IMR-90 (cell line): Measurements from ENCODE around the gene MYO9A. TPM values are rescaled to one million over a fixed set of nuclear protein-coding genes. Genes with fewer than 3 reads are reported as not detected.

Experiments used
- ATAC-seq: fragments of 200-7000 bp; cut with Tn5 transposase; 2 replicates; pipeline ENCODE4 v1.9.1; 2020; ENCODE audit warnings: low read depth, mild to moderate bottlenecking, moderate library complexity
- BruUV-seq: library from RNA; stranded (reverse); fragments of 400-500 nt; replicated peaks from 2 replicates; lab custom pipeline; 2021; lab: Mats Ljungman, UMichigan
- CTCF ChIA-PET: fragments of 300-600 bp; formaldehyde crosslinking; extraction: SDS; loops from one replicate; lab custom pipeline; 2021; ENCODE audit warnings: antibody characterized with exemption; lab: Yijun Ruan, JAX
- POLR2A ChIA-PET: fragments of 300-600 bp; sonication (Branson Sonifier 250); formaldehyde crosslinking; loops from one replicate; lab custom pipeline; 2022; ENCODE audit warnings: antibody characterized with exemption; ENCODE audit not compliant: unreplicated experiment; lab: Charles Lee
- DNase-seq: peaks from one replicate; pipeline ENCODE4 v3.0.0; 2013
- H2AFZ ChIP-seq: replicated peaks from 2 replicates; pipeline ENCODE3; 2013; ENCODE audit warnings: low read length, mild to moderate bottlenecking; ENCODE audit not compliant: poor library complexity
- H2AK5ac ChIP-seq: 2 replicates; pipeline ENCODE4 v1.6.1; 2013; ENCODE audit warnings: low read depth, low read length, inconsistent platforms
- H2AK9ac ChIP-seq: replicated peaks from 2 replicates; pipeline ENCODE3; 2013; ENCODE audit warnings: mild to moderate bottlenecking, low read depth, low read length, moderate library complexity; ENCODE audit not compliant: poor library complexity
- H2BK120ac ChIP-seq: 2 replicates; pipeline ENCODE4 v1.6.1; 2013; ENCODE audit warnings: low read depth, low read length, inconsistent platforms
- H2BK15ac ChIP-seq: 3 replicates; pipeline ENCODE4 v1.6.1; 2013; ENCODE audit warnings: low read depth, low read length, inconsistent platforms
- H2BK20ac ChIP-seq: 2 replicates; pipeline ENCODE4 v1.6.1; 2013; ENCODE audit warnings: low read depth, mild to moderate bottlenecking, inconsistent platforms, low read length, moderate library complexity
- H2BK5ac ChIP-seq: 2 replicates; pipeline ENCODE4 v1.6.1; 2013; ENCODE audit warnings: mild to moderate bottlenecking, low read depth, low read length, inconsistent platforms; ENCODE audit not compliant: poor library complexity, severe bottlenecking
- H3K14ac ChIP-seq: replicated peaks from 2 replicates; pipeline ENCODE4 v1.6.1; 2013; ENCODE audit warnings: low read depth, low read length, inconsistent platforms
- H3K18ac ChIP-seq: 2 replicates; pipeline ENCODE4 v1.6.1; 2013; ENCODE audit warnings: low read depth, low read length, control low read depth
- H3K23ac ChIP-seq: 2 replicates; pipeline ENCODE4 v1.6.1; 2013; ENCODE audit warnings: low read depth, low read length, inconsistent platforms
- H3K27ac ChIP-seq: 2 replicates; pipeline ENCODE4 v1.5.1; 2013; ENCODE audit warnings: mild to moderate bottlenecking, control low read depth, low read length; ENCODE audit not compliant: insufficient read depth
- H3K27me3 ChIP-seq: 2 replicates; pipeline ENCODE4 v1.6.1; 2013; ENCODE audit warnings: low read length; ENCODE audit not compliant: control insufficient read depth, insufficient read depth
- H3K36me3 ChIP-seq: 2 replicates; pipeline ENCODE4 v1.6.1; 2013; ENCODE audit warnings: low read length, mixed read lengths; ENCODE audit not compliant: control insufficient read depth, insufficient read depth
- H3K4ac ChIP-seq: 2 replicates; pipeline ENCODE4 v1.6.1; 2013; ENCODE audit warnings: low read depth, low read length, inconsistent platforms
- H3K4me1 ChIP-seq: 2 replicates; pipeline ENCODE4 v1.6.1; 2013; ENCODE audit warnings: low read length, mixed read lengths; ENCODE audit not compliant: control insufficient read depth, insufficient read depth
- H3K4me2 ChIP-seq: 2 replicates; pipeline ENCODE4 v1.6.1; 2013; ENCODE audit warnings: low read depth, mild to moderate bottlenecking, control low read depth, low read length, moderate library complexity
- H3K4me3 ChIP-seq: 2 replicates; pipeline ENCODE4 v1.5.1; 2013; ENCODE audit warnings: low read depth, mild to moderate bottlenecking, control low read depth, low read length, moderate library complexity; ENCODE audit not compliant: insufficient read depth
- H3K56ac ChIP-seq: 2 replicates; pipeline ENCODE4 v1.6.1; 2013; ENCODE audit warnings: low read length, inconsistent platforms; ENCODE audit not compliant: insufficient read depth; ENCODE audit errors: extremely low read depth
- H3K79me1 ChIP-seq, 2 experiments: 2 replicates each; pipeline ENCODE4 v1.6.1; 2013; ENCODE audit warnings: low read length in 2 of 2, inconsistent platforms in 1 of 2, low read depth in 1 of 2
- H3K9ac ChIP-seq: 2 replicates; pipeline ENCODE4 v1.6.1; 2013; ENCODE audit warnings: low read depth, low read length, control low read depth
- H3K9me1 ChIP-seq: 2 replicates; pipeline ENCODE4 v1.6.1; 2013; ENCODE audit warnings: low read length, inconsistent platforms; ENCODE audit not compliant: insufficient read depth
- H3K9me3 ChIP-seq: 2 replicates; pipeline ENCODE4 v1.6.1; 2013; ENCODE audit warnings: low read length; ENCODE audit not compliant: control insufficient read depth, insufficient read depth
- H4K20me1 ChIP-seq: 2 replicates; pipeline ENCODE4 v1.6.1; 2013; ENCODE audit warnings: low read length, inconsistent platforms; ENCODE audit not compliant: insufficient read depth
- H4K5ac ChIP-seq: 2 replicates; pipeline ENCODE4 v1.6.1; 2013; ENCODE audit warnings: mild to moderate bottlenecking, low read depth, low read length, control low read depth
- H4K8ac ChIP-seq, 2 experiments: 2 replicates each; pipeline ENCODE4 v1.6.1; 2013; ENCODE audit warnings: low read depth in 2 of 2, low read length in 2 of 2, control low read depth in 1 of 2, inconsistent platforms in 1 of 2
- H4K91ac ChIP-seq: 2 replicates; pipeline ENCODE4 v1.6.1; 2013; ENCODE audit warnings: low read depth, low read length, inconsistent platforms; ENCODE audit not compliant: insufficient read depth
- BHLHE40 ChIP-seq: fragments of 150-350 bp; IDR thresholded peaks from 2 replicates; pipeline ENCODE4 v1.6.1; 2016; ENCODE audit warnings: mild to moderate bottlenecking, low read depth, low read length
- CEBPB ChIP-seq: IDR thresholded peaks from 2 replicates; pipeline ENCODE4 v1.6.1; 2012; ENCODE audit warnings: low read depth, low read length, improper control_type of control experiment
- CHD1 ChIP-seq: IDR thresholded peaks from 2 replicates; pipeline ENCODE4 v1.6.1; 2012; ENCODE audit warnings: low read depth, low read length, improper control_type of control experiment
- ELK1 ChIP-seq: fragments of 150-350 bp; IDR thresholded peaks from 2 replicates; pipeline ENCODE4 v1.6.1; 2016; ENCODE audit warnings: low read depth, mild to moderate bottlenecking, low read length, moderate library complexity, borderline replicate concordance
- FOS ChIP-seq: fragments of 150-350 bp; IDR thresholded peaks from 2 replicates; pipeline ENCODE4 v1.6.1; 2016; ENCODE audit warnings: low read depth, low read length
- MAFK ChIP-seq: IDR thresholded peaks from 2 replicates; pipeline ENCODE4 v1.6.1; 2012; ENCODE audit warnings: low read depth, low read length, improper control_type of control experiment
- MXI1 ChIP-seq: IDR thresholded peaks from 2 replicates; pipeline ENCODE4 v1.6.1; 2012; ENCODE audit warnings: low read depth, mild to moderate bottlenecking, low read length, moderate library complexity, borderline replicate concordance
- NFE2L2 ChIP-seq: fragments of 150-350 bp; IDR thresholded peaks from 2 replicates; pipeline ENCODE4 v1.6.1; 2016; ENCODE audit warnings: low read depth, mild to moderate bottlenecking, low read length
- POLR2A ChIP-seq: IDR thresholded peaks from 2 replicates; pipeline ENCODE4 v1.6.1; 2012; ENCODE audit warnings: mild to moderate bottlenecking, low read depth, low read length
- RAD21 ChIP-seq: IDR thresholded peaks from 2 replicates; pipeline ENCODE4 v1.6.1; 2012; ENCODE audit warnings: low read length, improper control_type of control experiment
- RCOR1 ChIP-seq: IDR thresholded peaks from 2 replicates; pipeline ENCODE4 v1.6.1; 2012; ENCODE audit warnings: mild to moderate bottlenecking, low read length, improper control_type of control experiment; ENCODE audit not compliant: insufficient replicate concordance
- RFX5 ChIP-seq: IDR thresholded peaks from 2 replicates; pipeline ENCODE4 v1.8.0; 2012; ENCODE audit warnings: low read depth, mild to moderate bottlenecking, low read length, moderate library complexity
- SMC3 ChIP-seq: fragments of 150-350 bp; IDR thresholded peaks from 2 replicates; pipeline ENCODE4 v1.6.1; 2016; ENCODE audit warnings: low read depth, mild to moderate bottlenecking, antibody characterized with exemption, low read length, moderate library complexity
- USF2 ChIP-seq: fragments of 150-350 bp; IDR thresholded peaks from 2 replicates; pipeline ENCODE4 v1.6.1; 2017; ENCODE audit warnings: mild to moderate bottlenecking, antibody characterized with exemption, low read length, low read depth
- WGBS, 2 experiments: methylation state at CpG; one replicate each; pipeline versions ENCODE4 v1.1.5 to v1.1.7; 2013; ENCODE audit warnings: missing lambda C conversion rate in 2 of 2; ENCODE audit not compliant: insufficient read length in 1 of 2; ENCODE audit errors: extremely low coverage in 2 of 2; 5-methylcytosine and 5-hydroxymethylcytosine counted together
- dilution Hi-C: fragments of 300-500 bp; cut with HindIII; formaldehyde crosslinking; loops from one replicate; pipeline ENCODE4 v1.14.3; 2018; ENCODE audit warnings: low sequenced_read_pairs; ENCODE audit not compliant: unreplicated experiment
- in situ Hi-C: fragments of 300-500 bp; cut with MboI; formaldehyde crosslinking; loops from 3 replicates; pipeline ENCODE4 v1.14.3; 2019; ENCODE audit warnings: low sequenced_read_pairs, inconsistent platforms, mixed read lengths
- intact Hi-C: fragments of 100-400 bp; cut with micrococcal nuclease; formaldehyde crosslinking; loops from 2 replicates; pipeline ENCODE4 v1.10.0; 2022
- polyA plus RNA-seq, 3 experiments: library from polyadenylated mRNA; depleted of rRNA; stranded (reverse); fragments of >200 nt; gene quantifications; 2 replicates each; pipeline ENCODE4 v1.2.3, GENCODE V29; 2012; ENCODE audit warnings: low replicate concordance in 1 of 3
- total RNA-seq: library from RNA; depleted of rRNA; stranded (reverse); fragments of >200 nt; gene quantifications from 2 replicates; pipeline ENCODE4 v1.2.3, GENCODE V29; 2012

Gene MYO9A
- total and polyA plus RNA-seq, 2 of the 4 experiments (the other 2 are of a cell fraction) = 6.0 to 49.5 TPM

- no peak overlapping the region for H2BK120ac ChIP-seq
- no peak overlapping the region for H3K23ac ChIP-seq
- no peak overlapping the region for H4K8ac ChIP-seq
- dilution Hi-C loops (no loop called here), intact Hi-C loops (no loop called here), in situ Hi-C loops (no loop called here)
- H3K4me3 ChIP-seq = no peak overlapping the region
- 0 out of 2 replicates have a peak, but pooled peaks cover 4% of the 10 kb centered on the region for H3K9me1 ChIP-seq
- no peak overlapping the region for H3K4ac ChIP-seq
- H2AFZ ChIP-seq = no peak overlapping the region
- no peak overlapping the region for H2BK20ac ChIP-seq
- H4K5ac ChIP-seq = no peak overlapping the region
- POLR2A ChIA-PET = no interaction called here
- H3K4me2 ChIP-seq = no peak overlapping the region
- no peak overlapping the region for H2AK5ac ChIP-seq
- CTCF ChIA-PET = interaction anchor here (0.6 kb wide), 1 partner anchor 67 kb away, joined by 3 read pairs; no protein-coding TSS in a partner anchor
- H3K79me1 ChIP-seq = no peaks in the 10 kb centered on the region
- no peak overlapping the region for H3K27ac ChIP-seq
- H3K56ac ChIP-seq = no peak overlapping the region
- WGBS, 2 experiments = 100% methylated on average over 1 of the region's 6 CpGs; no CpG with 5 or more reads in 1 of the 2 experiments
- H4K20me1 ChIP-seq = no peaks in the 10 kb centered on the region
- H4K91ac ChIP-seq = no peak overlapping the region
- H3K27me3 ChIP-seq = no peaks in the 10 kb centered on the region
- peaks cover 2% of the 10 kb centered on the region; the same call in 1 of the 2 replicates for H3K4me1 ChIP-seq
- H3K14ac ChIP-seq = no peak overlapping the region
- no peak overlapping the region for H2BK15ac ChIP-seq
- H3K18ac ChIP-seq = no peak overlapping the region
- H3K9ac ChIP-seq = no peak overlapping the region
- ATAC-seq = no peak
- H2AK9ac ChIP-seq = no peak overlapping the region
- H3K9me3 ChIP-seq = no peaks in the 10 kb centered on the region
- no peak overlapping the region for H2BK5ac ChIP-seq
- TF ChIP-seq NFE2L2 (no peak), USF2 (no peak), CEBPB (no peak), BHLHE40 (no peak), RFX5 (no peak), MXI1 (no peak), RCOR1 (no peak), SMC3 (no peak), FOS (no peak), RAD21 (no peak), MAFK (no peak), CHD1 (no peak), ELK1 (no peak), POLR2A (no peak)
- no peak for DNase-seq
- H3K36me3 ChIP-seq = no peaks in the 10 kb centered on the region
- no TSS peak for BruUV-seq
These were observed 197.4 kb downstream of the MYO9A start for GRCh38 chr15:71920573-71920972.
